ENCODE results near the gene MTHFR.

DNA sequence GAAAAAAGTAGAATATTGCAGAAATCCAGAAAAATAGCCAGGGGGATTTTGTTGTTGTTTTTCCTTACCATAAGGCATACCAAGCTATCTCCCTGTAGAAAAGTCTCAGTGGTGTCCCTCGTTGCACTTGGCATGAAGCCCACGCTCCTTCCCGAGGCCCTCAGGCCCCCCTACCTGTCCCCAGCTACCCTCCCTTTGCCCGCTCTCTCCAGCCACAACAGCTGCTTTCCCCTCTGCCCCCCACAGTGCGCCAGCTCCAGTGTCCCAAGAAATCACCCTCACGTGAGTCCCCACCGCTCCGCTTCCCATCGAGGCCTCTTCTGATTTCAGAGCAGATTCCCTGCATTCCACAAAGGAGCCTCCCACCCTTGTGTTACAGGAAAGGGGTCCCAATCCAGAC lies 61.5 kb downstream of the MTHFR start:
- TF ChIP-seq, protein P1, sequence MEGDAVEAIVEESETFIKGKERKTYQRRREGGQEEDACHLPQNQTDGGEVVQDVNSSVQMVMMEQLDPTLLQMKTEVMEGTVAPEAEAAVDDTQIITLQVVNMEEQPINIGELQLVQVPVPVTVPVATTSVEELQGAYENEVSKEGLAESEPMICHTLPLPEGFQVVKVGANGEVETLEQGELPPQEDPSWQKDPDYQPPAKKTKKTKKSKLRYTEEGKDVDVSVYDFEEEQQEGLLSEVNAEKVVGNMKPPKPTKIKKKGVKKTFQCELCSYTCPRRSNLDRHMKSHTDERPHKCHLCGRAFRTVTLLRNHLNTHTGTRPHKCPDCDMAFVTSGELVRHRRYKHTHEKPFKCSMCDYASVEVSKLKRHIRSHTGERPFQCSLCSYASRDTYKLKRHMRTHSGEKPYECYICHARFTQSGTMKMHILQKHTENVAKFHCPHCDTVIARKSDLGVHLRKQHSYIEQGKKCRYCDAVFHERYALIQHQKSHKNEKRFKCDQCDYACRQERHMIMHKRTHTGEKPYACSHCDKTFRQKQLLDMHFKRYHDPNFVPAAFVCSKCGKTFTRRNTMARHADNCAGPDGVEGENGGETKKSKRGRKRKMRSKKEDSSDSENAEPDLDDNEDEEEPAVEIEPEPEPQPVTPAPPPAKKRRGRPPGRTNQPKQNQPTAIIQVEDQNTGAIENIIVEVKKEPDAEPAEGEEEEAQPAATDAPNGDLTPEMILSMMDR (IDR thresholded peaks at IDR 0.05), result no peak
- TF ChIP-seq POLR2A (IDR thresholded peaks at IDR 0.05), result no peak
